CD8-positive, alpha-beta memory T cell (primary cell): ENCODE results near the gene CYP4F8. TPM values are rescaled to one million over a fixed set of nuclear protein-coding genes. Genes with fewer than 3 reads are reported as not detected.

Experiments
- CTCF ChIA-PET: fragments of 350-600 bp; sonication (Branson Sonifier 250); formaldehyde crosslinking; loops from one replicate; lab custom pipeline; 2021; ENCODE audit warnings: antibody characterized with exemption; lab: Charles Lee
- POLR2A ChIA-PET: fragments of 350-600 bp; sonication (Branson Sonifier 250); formaldehyde crosslinking; loops from one replicate; lab custom pipeline; 2021; ENCODE audit warnings: antibody characterized with exemption; lab: Charles Lee
- DNase-seq, 5 donors: peaks; one replicate each; pipeline versions ENCODE4 v3.0.0 to v3.0.0-alpha.2; 2020 to 2022; ENCODE audit warnings: mixed read lengths in 1 of 5
- H3K27ac ChIP-seq: one replicate; pipeline ENCODE4 v1.7.0; 2013; ENCODE audit warnings: low read depth, mild to moderate bottlenecking, low read length, moderate library complexity
- H3K27me3 ChIP-seq: 2 replicates; pipeline ENCODE4 v1.7.0; 2013; ENCODE audit warnings: low read length, mild to moderate bottlenecking; ENCODE audit not compliant: insufficient read depth, poor library complexity, severe bottlenecking
- H3K36me3 ChIP-seq: 2 replicates; pipeline ENCODE4 v1.7.0; 2013; ENCODE audit warnings: mild to moderate bottlenecking, low read length, moderate library complexity; ENCODE audit not compliant: insufficient read depth
- H3K4me1 ChIP-seq: 2 replicates; pipeline ENCODE4 v1.7.0; 2013; ENCODE audit warnings: mild to moderate bottlenecking, low read length, moderate library complexity; ENCODE audit not compliant: insufficient read depth
- H3K4me3 ChIP-seq: 2 replicates; pipeline ENCODE4 v1.7.0; 2013; ENCODE audit warnings: mild to moderate bottlenecking, low read length
- H3K9me3 ChIP-seq: 2 replicates; pipeline ENCODE4 v1.7.0; 2013; ENCODE audit warnings: mild to moderate bottlenecking, low read length
- H3K27ac Mint-ChIP-seq, 8 donors: one replicate each; pipeline ENCODE4 v1.8.0; 2020 to 2021; ENCODE audit warnings: mixed read lengths in 8 of 8, mild to moderate bottlenecking in 6 of 8, inconsistent platforms in 3 of 8, moderate library complexity in 3 of 8
- H3K27me3 Mint-ChIP-seq, 2 donors: one replicate each; pipeline ENCODE4 v1.8.0; 2020 to 2021; ENCODE audit warnings: mixed read lengths in 2 of 2, mild to moderate bottlenecking in 1 of 2, moderate library complexity in 1 of 2
- H3K36me3 Mint-ChIP-seq, 3 donors: one replicate each; pipeline ENCODE4 v1.8.0; 2020 to 2021; ENCODE audit warnings: mixed read lengths in 3 of 3, inconsistent platforms in 1 of 3, mild to moderate bottlenecking in 1 of 3
- H3K4me1 Mint-ChIP-seq, 3 donors: one replicate each; pipeline ENCODE4 v1.8.0; 2020 to 2021; ENCODE audit warnings: mixed read lengths in 3 of 3, inconsistent platforms in 1 of 3, mild to moderate bottlenecking in 1 of 3
- H3K4me3 Mint-ChIP-seq, 7 donors: one replicate each; pipeline ENCODE4 v1.8.0; 2020 to 2021; ENCODE audit warnings: mixed read lengths in 7 of 7, mild to moderate bottlenecking in 6 of 7, moderate library complexity in 4 of 7, inconsistent platforms in 2 of 7
- H3K9me3 Mint-ChIP-seq, 5 donors: one replicate each; pipeline ENCODE4 v1.8.0; 2020 to 2022; ENCODE audit warnings: mixed read lengths in 5 of 5, mild to moderate bottlenecking in 3 of 5, moderate library complexity in 2 of 5, inconsistent platforms in 1 of 5
- polyA plus RNA-seq: library from polyadenylated mRNA; unstranded; fragments of 300-500 nt; fragmentation: Illumina TruSeq; gene quantifications from one replicate; pipeline ENCODE4 v1.2.3, GENCODE V29; 2021
- total RNA-seq, 2 experiments: library from RNA; stranded (reverse); gene quantifications; one replicate each; pipeline ENCODE4 v1.2.3, GENCODE V29; 2021

The CYP4F8 gene
- total and polyA plus RNA-seq, 3 experiments from 2014 or later, result not detected

- Histone ChIP-seq H3K36me3 (no peaks in the 10 kb centered on the region), H3K27me3 (no peaks in the 10 kb centered on the region), H3K27ac (no peak overlapping the region), H3K4me3 (no peak overlapping the region), H3K9me3 (no peaks in the 10 kb centered on the region), H3K4me1 (no peaks in the 10 kb centered on the region)
- ChIA-PET CTCF (no interaction called here), POLR2A (no interaction called here)
- no peaks in the 10 kb centered on the region for H3K36me3 Mint-ChIP-seq
- no peak for DNase-seq
- no peak overlapping the region for H3K27ac Mint-ChIP-seq
- H3K9me3 Mint-ChIP-seq, result no peaks in the 10 kb centered on the region
- H3K27me3 Mint-ChIP-seq, result peaks cover 20 to 46% of the 10 kb centered on the region in 2 donors
- H3K4me3 Mint-ChIP-seq, result no peak overlapping the region
- no peaks in the 10 kb centered on the region for H3K4me1 Mint-ChIP-seq
Measured at GRCh38 chr19:15621801-15622200, 6.8 kb downstream of the CYP4F8 start.

- no peak overlapping the region for H3K4me3 ChIP-seq
- POLR2A ChIA-PET, result no interaction called here
- no peaks in the 10 kb centered on the region for H3K4me1 Mint-ChIP-seq
Measured at GRCh38 chr19:15622991-15623390, 8.0 kb downstream of the CYP4F8 start.

GRCh38 chr19:15623711-15624318 is 8.8 kb downstream of the CYP4F8 start:
- no peak overlapping the region for H3K27ac Mint-ChIP-seq
- no peaks in the 10 kb centered on the region for H3K36me3 Mint-ChIP-seq
- no peaks in the 10 kb centered on the region for H3K9me3 Mint-ChIP-seq
- no peak overlapping the region for H3K4me3 Mint-ChIP-seq
- CTCF ChIA-PET, result no interaction called here
- no peaks in the 10 kb centered on the region for H3K36me3 ChIP-seq
- no peak overlapping the region for H3K27ac ChIP-seq
- H3K27me3 Mint-ChIP-seq, result peaks cover 12 to 40% of the 10 kb centered on the region in 2 donors
- H3K9me3 ChIP-seq, result no peaks in the 10 kb centered on the region
- no peaks in the 10 kb centered on the region for H3K4me1 ChIP-seq
- DNase-seq, result no peak
- no peaks in the 10 kb centered on the region for H3K4me1 Mint-ChIP-seq
- H3K4me3 ChIP-seq, result no peak overlapping the region
- H3K27me3 ChIP-seq, result no peaks in the 10 kb centered on the region
- POLR2A ChIA-PET, result no interaction called here

More at GRCh38 chr19:15622991-15623390, 8.0 kb downstream of the CYP4F8 start:
- no peak overlapping the region for H3K4me3 Mint-ChIP-seq
- no peak for DNase-seq
- no peaks in the 10 kb centered on the region for H3K9me3 Mint-ChIP-seq
- H3K9me3 ChIP-seq, result no peaks in the 10 kb centered on the region
- peaks cover 15 to 42% of the 10 kb centered on the region in 2 donors for H3K27me3 Mint-ChIP-seq
- H3K27me3 ChIP-seq, result no peaks in the 10 kb centered on the region
- H3K27ac Mint-ChIP-seq, result no peak overlapping the region
- CTCF ChIA-PET, result no interaction called here
- H3K36me3 ChIP-seq, result no peaks in the 10 kb centered on the region
- no peaks in the 10 kb centered on the region for H3K36me3 Mint-ChIP-seq
- no peak overlapping the region for H3K27ac ChIP-seq
- H3K4me1 ChIP-seq, result no peaks in the 10 kb centered on the region

- POLR2A ChIA-PET, result no interaction called here
- CTCF ChIA-PET, result no interaction called here
Measured at GRCh38 chr19:15628236-15629002, 13.4 kb downstream of the CYP4F8 start.

GRCh38 chr19:15629003-15629880 is 14.2 kb downstream of the CYP4F8 start:
- H3K27me3 ChIP-seq, result no peaks in the 10 kb centered on the region
- Mint-ChIP-seq H3K27ac (no peak overlapping the region), H3K27me3 (peaks cover 4 to 39% of the 10 kb centered on the region in 2 donors), H3K36me3 (no peaks in the 10 kb centered on the region), H3K4me1 (peaks cover 4 to 11% (median 5%) of the 10 kb centered on the region in 3 donors), H3K4me3 (no peak overlapping the region), H3K9me3 (no peaks in the 10 kb centered on the region)
- DNase-seq, result peak; percentile 72 to 89 (median 84)
- no peaks in the 10 kb centered on the region for H3K4me1 ChIP-seq
- ChIA-PET POLR2A (no interaction called here), CTCF (interaction anchor here (0.7 to 1.2 kb wide), 12 partner anchors 14 to 568 kb away, joined by 3 to 7 read pairs (median 3); no protein-coding TSS in a partner anchor)
- H3K36me3 ChIP-seq, result no peaks in the 10 kb centered on the region
- no peaks in the 10 kb centered on the region for H3K9me3 ChIP-seq
- no peak overlapping the region for H3K27ac ChIP-seq
- H3K4me3 ChIP-seq, result no peak overlapping the region

More at GRCh38 chr19:15628236-15629002, 13.4 kb downstream of the CYP4F8 start:
- H3K4me1 Mint-ChIP-seq, result peaks cover 3 to 6% (median 4%) of the 10 kb centered on the region in 3 donors
- H3K36me3 ChIP-seq, result no peaks in the 10 kb centered on the region
- no peaks in the 10 kb centered on the region for H3K27me3 ChIP-seq
- H3K27ac ChIP-seq, result no peak overlapping the region
- no peak overlapping the region for H3K27ac Mint-ChIP-seq
- no peaks in the 10 kb centered on the region for H3K9me3 ChIP-seq
- no peaks in the 10 kb centered on the region for H3K36me3 Mint-ChIP-seq
- peaks cover 4 to 34% of the 10 kb centered on the region in 2 donors for H3K27me3 Mint-ChIP-seq
- DNase-seq, result no peak
- no peak overlapping the region for H3K4me3 Mint-ChIP-seq
- no peaks in the 10 kb centered on the region for H3K4me1 ChIP-seq
- no peak overlapping the region for H3K4me3 ChIP-seq
- no peaks in the 10 kb centered on the region for H3K9me3 Mint-ChIP-seq

GRCh38 chr19:15631817-15632216 is 16.8 kb downstream of the CYP4F8 start:
- Mint-ChIP-seq H3K27ac (no peak overlapping the region), H3K27me3 (peaks cover 3 to 45% of the 10 kb centered on the region in 2 donors)
- POLR2A ChIA-PET, result no interaction called here

GRCh38 chr19:15633082-15633835 is 18.2 kb downstream of the CYP4F8 start:
- no peaks in the 10 kb centered on the region for H3K27me3 ChIP-seq
- H3K36me3 ChIP-seq, result no peaks in the 10 kb centered on the region
- H3K4me1 ChIP-seq, result no peaks in the 10 kb centered on the region
- Mint-ChIP-seq H3K27ac (no peak overlapping the region), H3K4me1 (peaks cover 4 to 17% (median 5%) of the 10 kb centered on the region in 3 donors), H3K27me3 (peaks cover 8 to 49% of the 10 kb centered on the region in 2 donors), H3K9me3 (no peaks in the 10 kb centered on the region), H3K4me3 (no peak overlapping the region), H3K36me3 (no peaks in the 10 kb centered on the region)
- ChIA-PET POLR2A (no interaction called here), CTCF (no interaction called here)
- no peaks in the 10 kb centered on the region for H3K9me3 ChIP-seq
- DNase-seq, result no peak
- no peak overlapping the region for H3K27ac ChIP-seq
- H3K4me3 ChIP-seq, result no peak overlapping the region

More at GRCh38 chr19:15631817-15632216, 16.8 kb downstream of the CYP4F8 start:
- Histone ChIP-seq H3K4me3 (no peak overlapping the region), H3K27ac (no peak overlapping the region), H3K9me3 (no peaks in the 10 kb centered on the region), H3K36me3 (no peaks in the 10 kb centered on the region), H3K27me3 (no peaks in the 10 kb centered on the region), H3K4me1 (no peaks in the 10 kb centered on the region)
- CTCF ChIA-PET, result interaction anchor here (1.0 to 1.5 kb wide), 2 partner anchors 14 to 279 kb away, joined by 3 read pairs; no protein-coding TSS in a partner anchor
- H3K4me1 Mint-ChIP-seq, result peaks cover 4 to 17% (median 5%) of the 10 kb centered on the region in 3 donors
- no peaks in the 10 kb centered on the region for H3K9me3 Mint-ChIP-seq
- no peaks in the 10 kb centered on the region for H3K36me3 Mint-ChIP-seq
- DNase-seq, result peak in 3 of 5 donors; percentile 11 to 58 (median 28)
- H3K4me3 Mint-ChIP-seq, result no peak overlapping the region
